Stromal cell of bone marrow (primary cell): ENCODE data around the gene KRTAP12-1.
"Not testable (repeated sequence)": the region's sequence is repeated elsewhere in the genome, so short reads cannot be mapped to it uniquely, and the experiment has no call there.

Experiments
- DNase-seq: peaks from one replicate; pipeline ENCODE4 v3.0.0-alpha.2; 2012; ENCODE audit warnings: low read depth

Gene KRTAP12-1

GRCh38 chr21:44667612-44668011 is 14.4 kb downstream of the KRTAP12-1 start:
- no peak for DNase-seq

- DNase-seq = no peak
Measured at GRCh38 chr21:44666401-44667320, 15.3 kb downstream of the KRTAP12-1 start, which contains the start of gene KRTAP12-2. Gene KRTAP12-2, minus strand, starts transcription at chr21:44666927. Its CDS starts 41 bp downstream, at chr21:44666886.

- DNase-seq = no peak
Measured at GRCh38 chr21:44664691-44665090, 17.3 kb downstream of the KRTAP12-1 start.

- not testable (repeated sequence) for DNase-seq
Measured at GRCh38 chr21:44661567-44661966, 20.4 kb downstream of the KRTAP12-1 start.

GRCh38 chr21:44658913-44659595 is 22.9 kb downstream of the KRTAP12-1 start:
- DNase-seq = no peak

GRCh38 chr21:44658541-44658910 is 23.4 kb downstream of the KRTAP12-1 start:
- no peak for DNase-seq

- no peak for DNase-seq
Measured at GRCh38 chr21:44657635-44658540, 24.1 kb downstream of the KRTAP12-1 start, which contains the start of gene KRTAP12-3. Gene KRTAP12-3, plus strand, starts transcription at chr21:44657932. Its CDS starts 48 bp downstream, at chr21:44657980.

GRCh38 chr21:44656868-44657267 is 25.1 kb downstream of the KRTAP12-1 start:
- no peak for DNase-seq

GRCh38 chr21:44654576-44655175 is 27.3 kb downstream of the KRTAP12-1 start, which contains the start of gene KRTAP12-4:
Gene KRTAP12-4, minus strand, starts transcription at chr21:44654659. Its CDS starts 45 bp downstream, at chr21:44654614.
- no peak for DNase-seq

- DNase-seq = no peak
Measured at GRCh38 chr21:44653656-44654575, 28.0 kb downstream of the KRTAP12-1 start.

- DNase-seq = no peak
Measured at GRCh38 chr21:44653123-44653522, 28.8 kb downstream of the KRTAP12-1 start.

- no peak for DNase-seq
Measured at GRCh38 chr21:44650973-44651675, 30.8 kb downstream of the KRTAP12-1 start.

- no peak for DNase-seq
Measured at GRCh38 chr21:44650265-44650972, 31.5 kb downstream of the KRTAP12-1 start.

- no peak for DNase-seq
Measured at GRCh38 chr21:44649521-44650100, 32.4 kb downstream of the KRTAP12-1 start.

- no peak for DNase-seq
Measured at GRCh38 chr21:44648557-44649311, 33.2 kb downstream of the KRTAP12-1 start.

- DNase-seq = no peak
Measured at GRCh38 chr21:44647222-44647552, 34.8 kb downstream of the KRTAP12-1 start.

GRCh38 chr21:44646366-44647221 is 35.4 kb downstream of the KRTAP12-1 start, which contains the start of gene KRTAP10-11:
Gene KRTAP10-11, plus strand, starts transcription at chr21:44646414. Its CDS starts 45 bp downstream, at chr21:44646459.
- not testable (repeated sequence) for DNase-seq
